ENCODE data around the gene KRTAP9-8.
"Not testable (repeated sequence)": the region's sequence is repeated elsewhere in the genome, so short reads cannot be mapped to it uniquely, and the experiment has no call there.

KRTAP9-8 gene

DNA sequence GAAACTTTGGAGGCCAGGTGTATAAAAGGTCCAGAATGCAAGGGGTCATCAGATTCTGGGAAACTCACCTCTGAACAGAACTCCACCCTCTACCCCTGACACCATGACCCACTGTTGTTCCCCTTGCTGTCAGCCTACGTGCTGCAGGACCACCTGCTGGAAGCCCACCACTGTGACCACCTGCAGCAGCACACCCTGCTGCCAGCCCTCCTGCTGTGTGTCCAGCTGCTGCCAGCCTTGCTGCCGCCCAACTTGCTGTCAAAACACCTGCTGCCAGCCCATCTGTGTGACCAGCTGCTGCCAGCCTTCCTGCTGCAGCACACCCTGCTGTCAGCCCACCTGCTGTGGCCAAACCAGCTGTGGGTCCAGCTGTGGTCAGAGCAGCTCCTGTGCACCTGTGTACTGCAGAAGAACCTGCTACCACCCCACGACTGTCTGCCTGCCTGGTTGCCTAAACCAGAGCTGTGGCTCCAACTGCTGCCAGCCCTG is at the start of gene KRTAP9-8:
Gene KRTAP9-8, plus strand, starts transcription at position 51 of the 489 bp plus-strand sequence. Its CDS starts 53 bp downstream, at position 104.
- H3K4me1 Mint-ChIP-seq, H3K27ac Mint-ChIP-seq, H3K4me3 Mint-ChIP-seq, CTCF ChIA-PET, H3K36me3 Mint-ChIP-seq, H3K9me3 Mint-ChIP-seq, DNase-seq: not testable (repeated sequence)
- H3K27me3 Mint-ChIP-seq, result peaks cover 24% of the 10 kb centered on the region

DNA sequence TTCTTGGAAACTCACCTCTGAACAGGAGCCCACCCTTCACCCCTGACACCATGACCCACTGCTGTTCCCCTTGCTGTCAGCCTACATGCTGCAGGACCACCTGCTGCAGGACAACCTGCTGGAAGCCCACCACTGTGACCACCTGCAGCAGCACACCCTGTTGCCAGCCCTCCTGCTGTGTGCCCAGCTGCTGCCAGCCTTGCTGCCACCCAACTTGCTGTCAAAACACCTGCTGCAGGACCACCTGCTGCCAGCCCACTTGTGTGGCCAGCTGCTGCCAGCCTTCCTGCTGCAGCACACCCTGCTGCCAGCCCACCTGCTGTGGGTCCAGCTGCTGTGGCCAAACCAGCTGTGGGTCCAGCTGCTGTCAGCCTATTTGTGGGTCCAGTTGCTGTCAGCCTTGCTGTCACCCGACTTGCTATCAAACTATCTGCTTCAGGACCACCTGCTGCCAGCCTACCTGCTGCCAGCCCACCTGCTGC is 47.9 kb upstream of the KRTAP9-8 start, which contains the start of gene KRTAP9-1:
Gene KRTAP9-1, plus strand, starts transcription at position 51 of the 482 bp plus-strand sequence. Its CDS starts 0 bp downstream, at position 51.
- H3K36me3 Mint-ChIP-seq, H3K4me1 Mint-ChIP-seq, H3K4me3 Mint-ChIP-seq, CTCF ChIA-PET, H3K27me3 Mint-ChIP-seq, H3K27ac Mint-ChIP-seq, H3K9me3 Mint-ChIP-seq, DNase-seq: not testable (repeated sequence)

GRCh38 chr17:41190328-41190727 is 47.5 kb upstream of the KRTAP9-8 start:
- no peaks in the 10 kb centered on the region for H3K4me1 Mint-ChIP-seq
- CTCF ChIA-PET, result no interaction called here
- no peaks in the 10 kb centered on the region for H3K36me3 Mint-ChIP-seq
- peaks cover 8% of the 10 kb centered on the region for H3K27me3 Mint-ChIP-seq
- H3K27ac Mint-ChIP-seq, result no peak overlapping the region
- no peak overlapping the region for H3K4me3 Mint-ChIP-seq
- no peaks in the 10 kb centered on the region for H3K9me3 Mint-ChIP-seq
- DNase-seq, result no peak

DNA sequence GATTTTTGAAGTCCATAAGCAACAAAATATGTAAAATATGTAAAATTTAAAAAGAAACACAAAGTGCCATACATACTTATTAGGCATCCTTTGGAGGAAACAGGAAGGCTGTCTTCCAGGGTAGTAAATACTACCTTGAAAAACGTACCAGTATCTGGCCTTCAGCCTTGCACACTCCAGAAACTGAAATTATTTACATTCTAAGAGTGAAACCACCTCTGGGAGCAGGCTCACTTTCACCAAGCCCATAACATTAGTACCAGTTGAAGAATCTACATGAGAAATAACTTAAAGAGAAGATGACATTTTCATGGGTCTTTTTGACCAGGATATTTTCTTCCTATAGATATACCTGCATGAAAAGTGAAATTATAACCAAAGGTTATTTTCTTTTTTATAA is 41.7 kb upstream of the KRTAP9-8 start:
- Mint-ChIP-seq H3K27ac (no peak overlapping the region), H3K9me3 (peaks cover 3% of the 10 kb centered on the region), H3K27me3 (no peaks in the 10 kb centered on the region), H3K4me3 (no peak overlapping the region), H3K36me3 (no peaks in the 10 kb centered on the region), H3K4me1 (no peaks in the 10 kb centered on the region)
- CTCF ChIA-PET, result no interaction called here
- DNase-seq, result no peak

DNA sequence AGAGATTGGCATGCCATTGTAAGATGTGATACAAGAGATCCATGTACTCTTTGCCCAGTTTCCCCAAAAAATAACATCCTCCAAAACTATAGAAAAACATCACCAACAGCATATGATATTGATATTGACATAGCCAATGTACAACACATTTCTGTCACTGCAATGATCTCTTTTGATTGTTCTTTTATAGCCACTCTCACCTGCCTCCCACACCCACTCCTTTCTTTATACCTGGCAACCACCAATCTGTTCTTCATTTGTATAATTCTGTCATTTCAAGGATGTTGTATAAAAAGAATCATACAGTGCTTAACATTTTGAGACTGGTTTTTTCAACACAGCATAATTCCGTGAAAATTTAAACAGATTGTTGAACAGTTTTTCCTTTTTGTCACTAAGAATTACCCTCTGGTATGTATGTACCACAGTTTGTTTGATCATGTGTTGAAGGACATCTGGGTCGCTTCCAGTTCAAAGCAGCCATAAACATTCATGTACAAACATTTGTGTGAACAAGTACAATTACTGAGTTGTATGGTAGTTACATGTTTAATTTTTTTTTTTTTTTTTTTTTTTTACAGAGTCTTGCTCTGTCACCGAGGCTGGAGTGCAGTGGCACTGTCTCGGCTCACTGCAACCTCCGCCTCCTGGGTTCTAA is 38.2 kb upstream of the KRTAP9-8 start:
- H3K36me3 Mint-ChIP-seq, result no peaks in the 10 kb centered on the region
- DNase-seq, result no peak
- CTCF ChIA-PET, result no interaction called here

DNA sequence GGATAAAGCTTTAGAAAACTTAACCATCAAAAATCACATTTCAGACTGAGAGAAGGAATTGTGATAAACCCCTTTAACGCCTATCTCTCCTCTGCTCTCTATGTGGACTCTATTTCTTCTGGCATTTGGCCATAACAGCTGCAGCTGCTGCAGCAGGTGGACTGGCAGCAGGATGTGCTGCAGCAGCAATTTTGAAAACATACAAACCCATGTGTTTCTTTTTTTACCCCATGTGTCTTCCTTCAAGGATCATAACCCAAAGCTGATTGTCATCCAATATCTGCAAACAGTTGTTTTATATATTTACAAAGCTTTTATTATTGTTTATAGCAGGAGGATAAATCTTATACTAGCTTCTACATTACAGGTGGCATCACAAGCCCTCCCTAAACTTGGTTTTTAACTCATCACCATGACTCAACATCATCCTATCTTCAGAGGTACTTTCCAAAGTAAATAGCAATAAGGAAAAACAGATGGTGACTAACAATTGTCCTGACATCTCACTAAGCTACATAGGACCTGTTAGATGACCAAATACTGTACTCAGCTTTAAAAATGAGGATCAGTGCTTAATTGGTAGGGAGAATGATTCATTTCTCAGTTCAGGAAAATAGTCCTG is 25.8 kb upstream of the KRTAP9-8 start:
- Mint-ChIP-seq H3K4me1 (no peaks in the 10 kb centered on the region), H3K4me3 (no peak overlapping the region), H3K9me3 (no peaks in the 10 kb centered on the region), H3K27ac (no peak overlapping the region), H3K36me3 (no peaks in the 10 kb centered on the region), H3K27me3 (peaks cover 15% of the 10 kb centered on the region)
- no peak for DNase-seq
- CTCF ChIA-PET, result interaction anchor here (0.7 kb wide), 1 partner anchor 262 kb away, joined by 3 read pairs; no protein-coding TSS in a partner anchor

More for the DNA sequence above, 38.2 kb upstream of the KRTAP9-8 start:
- no peaks in the 10 kb centered on the region for H3K4me1 Mint-ChIP-seq
- peaks cover 3% of the 10 kb centered on the region for H3K9me3 Mint-ChIP-seq
- no peak overlapping the region for H3K27ac Mint-ChIP-seq
- no peak overlapping the region for H3K4me3 Mint-ChIP-seq
- no peaks in the 10 kb centered on the region for H3K27me3 Mint-ChIP-seq

GRCh38 chr17:41212524-41213169 is 25.2 kb upstream of the KRTAP9-8 start:
- CTCF ChIA-PET, result no interaction called here
- H3K27me3 Mint-ChIP-seq, result peaks cover 15% of the 10 kb centered on the region
- DNase-seq, result no peak
- no peak overlapping the region for H3K27ac Mint-ChIP-seq
- no peaks in the 10 kb centered on the region for H3K9me3 Mint-ChIP-seq
- H3K4me1 Mint-ChIP-seq, result no peaks in the 10 kb centered on the region
- no peak overlapping the region for H3K4me3 Mint-ChIP-seq
- no peaks in the 10 kb centered on the region for H3K36me3 Mint-ChIP-seq

DNA sequence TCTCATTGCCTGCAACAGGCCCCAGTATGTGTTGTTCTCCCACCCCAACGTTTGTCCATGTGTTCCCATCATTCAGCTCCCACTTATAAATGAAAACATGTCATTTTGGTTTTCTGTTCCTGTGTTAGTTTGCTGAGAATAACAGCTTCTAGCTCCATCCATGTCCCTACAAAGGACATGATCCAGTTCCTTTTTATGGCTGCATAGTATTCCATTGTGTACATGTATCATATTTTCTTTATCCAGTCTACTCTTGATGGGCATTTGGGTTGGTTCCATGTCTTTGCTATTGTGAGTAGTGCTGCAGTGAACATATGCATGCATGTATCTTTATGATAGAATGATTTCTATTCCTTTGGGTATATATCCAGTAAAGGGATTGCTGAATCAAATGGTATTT is 22.1 kb upstream of the KRTAP9-8 start:
- Mint-ChIP-seq H3K4me3 (no peak overlapping the region), H3K27me3 (peaks cover 11% of the 10 kb centered on the region), H3K36me3 (no peaks in the 10 kb centered on the region), H3K27ac (no peak overlapping the region), H3K4me1 (no peaks in the 10 kb centered on the region), H3K9me3 (peaks cover 2% of the 10 kb centered on the region)
- CTCF ChIA-PET, result no interaction called here
- DNase-seq, result no peak

- Mint-ChIP-seq H3K27ac (no peak overlapping the region), H3K9me3 (peaks cover 2% of the 10 kb centered on the region), H3K36me3 (no peaks in the 10 kb centered on the region), H3K4me1 (no peaks in the 10 kb centered on the region), H3K4me3 (no peak overlapping the region), H3K27me3 (peaks cover 4% of the 10 kb centered on the region)
- DNase-seq, result no peak
- CTCF ChIA-PET, result no interaction called here
These were observed 14.0 kb upstream of the KRTAP9-8 start for GRCh38 chr17:41223821-41224220.

GRCh38 chr17:41226051-41226450 is 11.7 kb upstream of the KRTAP9-8 start:
- Mint-ChIP-seq H3K27ac (no peak overlapping the region), H3K36me3 (no peaks in the 10 kb centered on the region), H3K27me3 (peaks cover 5% of the 10 kb centered on the region), H3K9me3 (no peaks in the 10 kb centered on the region), H3K4me3 (no peak overlapping the region), H3K4me1 (no peaks in the 10 kb centered on the region)
- CTCF ChIA-PET, result no interaction called here
- no peak for DNase-seq

GRCh38 chr17:41226598-41227095 is 11.2 kb upstream of the KRTAP9-8 start, which contains the start of gene KRTAP9-2:
KRTAP9-2 (plus strand) TSS chr17:41226648; CDS start chr17:41226655, 7 bp downstream.
- H3K27ac Mint-ChIP-seq, H3K4me1 Mint-ChIP-seq, H3K4me3 Mint-ChIP-seq, H3K36me3 Mint-ChIP-seq, H3K27me3 Mint-ChIP-seq, H3K9me3 Mint-ChIP-seq, CTCF ChIA-PET, DNase-seq: not testable (repeated sequence)

- no peak for DNase-seq
- Mint-ChIP-seq H3K27me3 (peaks cover 16% of the 10 kb centered on the region), H3K36me3 (no peaks in the 10 kb centered on the region), H3K9me3 (no peaks in the 10 kb centered on the region), H3K27ac (no peak overlapping the region), H3K4me3 (no peak overlapping the region), H3K4me1 (no peaks in the 10 kb centered on the region)
- CTCF ChIA-PET, result no interaction called here
These were observed 7.7 kb upstream of the KRTAP9-8 start for GRCh38 chr17:41230094-41230493.

GRCh38 chr17:41231731-41232130 is 6.1 kb upstream of the KRTAP9-8 start:
- no peak for DNase-seq
- Mint-ChIP-seq H3K27me3 (peaks cover 23% of the 10 kb centered on the region), H3K4me3 (no peak overlapping the region), H3K9me3 (no peaks in the 10 kb centered on the region), H3K36me3 (no peaks in the 10 kb centered on the region), H3K27ac (no peak overlapping the region), H3K4me1 (no peaks in the 10 kb centered on the region)
- CTCF ChIA-PET, result no interaction called here

DNA sequence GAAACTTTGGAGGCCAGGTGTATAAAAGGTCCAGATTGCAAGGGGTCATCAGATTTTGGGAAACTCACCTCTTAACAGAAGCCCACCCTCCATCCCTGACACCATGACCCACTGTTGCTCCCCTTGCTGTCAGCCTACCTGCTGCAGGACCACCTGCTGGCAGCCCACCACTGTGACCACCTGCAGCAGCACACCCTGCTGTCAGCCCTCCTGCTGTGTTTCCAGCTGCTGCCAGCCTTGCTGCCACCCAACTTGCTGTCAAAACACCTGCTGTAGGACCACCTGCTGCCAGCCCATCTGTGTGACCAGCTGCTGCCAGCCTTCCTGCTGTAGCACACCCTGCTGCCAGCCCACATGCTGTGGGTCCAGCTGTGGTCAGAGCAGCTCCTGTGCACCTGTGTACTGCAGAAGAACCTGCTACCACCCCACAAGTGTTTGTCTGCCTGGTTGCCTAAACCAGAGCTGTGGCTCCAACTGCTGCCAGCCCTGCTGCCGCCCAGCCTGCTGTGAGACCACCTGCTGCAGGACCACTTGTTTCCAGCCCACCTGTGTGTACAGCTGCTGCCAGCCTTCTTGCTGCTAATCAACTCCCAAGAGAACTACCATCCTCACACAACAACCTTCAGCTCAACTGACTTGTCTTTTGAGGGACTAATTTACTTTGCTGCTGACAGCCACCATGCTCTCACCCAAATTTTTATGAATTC is 5.2 kb upstream of the KRTAP9-8 start, which contains the start of gene KRTAP9-3:
Gene KRTAP9-3, plus strand, starts transcription at position 51 of the 707 bp plus-strand sequence. Its CDS starts 53 bp downstream, at position 104.
- CTCF ChIA-PET, DNase-seq, H3K27ac Mint-ChIP-seq, H3K9me3 Mint-ChIP-seq, H3K36me3 Mint-ChIP-seq, H3K4me3 Mint-ChIP-seq, H3K4me1 Mint-ChIP-seq: not testable (repeated sequence)
- peaks cover 23% of the 10 kb centered on the region for H3K27me3 Mint-ChIP-seq

All from activated naive CD4-positive, alpha-beta T cell treated with anti-CD3 and anti-CD28 coated beads, Interleukin-2, amount 10 ng/mL, durations not matched to agents 7 days and 5 days (primary cell).